Large intestine (tissue), 3 donors: ENCODE data around the gene CNTN3. TPM values are rescaled to one million over a fixed set of nuclear protein-coding genes. Genes with fewer than 3 reads are reported as not detected.
A peak's percentile ranks its signal among the peaks of the same experiment; 100 is the strongest.

Source experiments
- DNase-seq, 2 donors: peaks; one replicate each; pipeline versions ENCODE4 v3.0.0 to v3.0.0-alpha.2; 2013
- H3K27ac ChIP-seq: one replicate; pipeline ENCODE4 v1.5.1; 2013; ENCODE audit warnings: low read length
- H3K27me3 ChIP-seq: 2 replicates; pipeline ENCODE4 v1.6.1; 2013; ENCODE audit warnings: low read length; ENCODE audit not compliant: control insufficient read depth, insufficient read depth
- H3K36me3 ChIP-seq: 2 replicates; pipeline ENCODE4 v1.6.1; 2013; ENCODE audit warnings: low read length; ENCODE audit not compliant: control insufficient read depth, insufficient read depth
- H3K4me1 ChIP-seq: one replicate; pipeline ENCODE4 v1.6.1; 2013; ENCODE audit warnings: low read length; ENCODE audit not compliant: control insufficient read depth, insufficient read depth
- H3K4me3 ChIP-seq: one replicate; pipeline ENCODE4 v1.5.1; 2013; ENCODE audit warnings: low read length
- H3K9me3 ChIP-seq: one replicate; pipeline ENCODE4 v1.6.1; 2013; ENCODE audit warnings: mild to moderate bottlenecking, low read depth, low read length, moderate library complexity; ENCODE audit not compliant: control insufficient read depth
- whole genome bisulfite sequencing: methylation state at CpG from one replicate; pipeline ENCODE4 v1.1.5; 2013; ENCODE audit warnings: low lambda C conversion rate; ENCODE audit not compliant: insufficient coverage; 5-methylcytosine and 5-hydroxymethylcytosine counted together
- polyA plus RNA-seq: library from polyadenylated mRNA; unstranded; fragments of 120-200 nt; gene quantifications from one replicate; pipeline ENCODE4 v1.2.1, GENCODE V29; 2013

Gene CNTN3
- polyA plus RNA-seq, 1 donor: 4.7 TPM

DNA sequence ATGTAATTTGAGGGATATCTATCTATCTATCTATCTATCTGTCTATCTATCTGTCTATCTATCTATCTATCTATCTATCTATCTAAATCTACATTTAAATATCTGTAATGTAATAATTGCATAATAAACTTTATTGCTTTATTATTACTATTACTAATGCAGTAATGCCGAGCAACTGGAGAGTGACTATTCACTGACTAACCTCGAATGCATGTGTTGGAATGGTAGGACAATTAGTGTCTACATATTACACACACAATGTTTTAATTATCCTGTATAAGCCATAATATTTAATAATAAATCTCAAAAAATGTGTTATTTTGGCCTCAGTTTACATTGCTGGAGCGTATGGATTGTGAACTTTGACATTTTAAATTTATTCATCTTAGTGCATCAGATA is 25.2 kb upstream of the CNTN3 start:
- no peaks in the 10 kb centered on the region for H3K27me3 ChIP-seq
- WGBS: 86% methylated on average over 3 of the region's 3 CpGs
- H3K36me3 ChIP-seq: no peaks in the 10 kb centered on the region
- no peak for DNase-seq
- no peak overlapping the region for H3K27ac ChIP-seq
- H3K4me1 ChIP-seq: no peaks in the 10 kb centered on the region
- H3K9me3 ChIP-seq: no peaks in the 10 kb centered on the region
- no peak overlapping the region for H3K4me3 ChIP-seq

DNA sequence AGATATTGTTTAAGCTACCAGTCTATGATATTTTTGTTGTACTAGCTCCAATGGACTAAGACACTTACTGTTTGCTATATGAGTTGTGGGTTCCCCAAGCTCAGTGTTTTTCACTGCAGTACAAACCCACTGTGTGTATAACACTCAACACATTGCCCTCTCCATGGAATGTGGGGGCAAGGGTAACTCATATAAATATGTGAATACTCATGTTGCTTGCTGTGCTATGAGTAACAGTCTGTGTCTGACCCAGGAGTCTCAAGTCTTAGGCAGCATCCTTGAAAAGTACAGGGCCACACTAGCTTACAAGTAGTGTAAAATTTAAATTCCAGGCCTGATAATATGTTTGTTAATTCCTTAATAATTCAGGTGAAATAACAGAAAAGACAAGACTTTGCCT is 22.5 kb upstream of the CNTN3 start:
- Histone ChIP-seq H3K27ac (no peak overlapping the region), H3K36me3 (no peaks in the 10 kb centered on the region), H3K9me3 (no peaks in the 10 kb centered on the region), H3K27me3 (no peaks in the 10 kb centered on the region), H3K4me1 (no peaks in the 10 kb centered on the region), H3K4me3 (no peak overlapping the region)
- DNase-seq: no peak

DNA sequence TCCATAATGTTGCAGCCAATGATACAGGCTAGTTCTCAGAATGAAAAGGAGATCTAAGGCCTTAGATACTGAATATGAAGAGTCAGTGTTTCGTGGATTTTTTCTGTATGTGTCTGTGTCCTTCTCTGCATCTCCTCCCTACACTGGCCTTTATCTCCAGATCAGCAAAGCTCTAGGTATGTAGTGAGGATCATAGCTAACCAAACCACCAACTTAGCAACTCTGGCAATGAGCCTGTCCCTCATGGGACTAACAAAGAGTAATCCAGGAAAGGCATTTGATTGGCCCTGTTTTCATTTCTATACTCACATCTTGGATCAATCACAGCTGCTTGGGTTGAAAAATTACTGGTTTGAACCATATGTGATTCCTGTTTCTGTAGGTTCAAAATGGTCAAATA is 18.6 kb upstream of the CNTN3 start:
- Histone ChIP-seq H3K27ac (no peak overlapping the region), H3K36me3 (no peaks in the 10 kb centered on the region), H3K27me3 (no peaks in the 10 kb centered on the region), H3K4me1 (no peaks in the 10 kb centered on the region), H3K4me3 (no peak overlapping the region), H3K9me3 (no peaks in the 10 kb centered on the region)
- no peak for DNase-seq
- WGBS: no CpG with 5 or more reads among the region's 1 CpG

DNA sequence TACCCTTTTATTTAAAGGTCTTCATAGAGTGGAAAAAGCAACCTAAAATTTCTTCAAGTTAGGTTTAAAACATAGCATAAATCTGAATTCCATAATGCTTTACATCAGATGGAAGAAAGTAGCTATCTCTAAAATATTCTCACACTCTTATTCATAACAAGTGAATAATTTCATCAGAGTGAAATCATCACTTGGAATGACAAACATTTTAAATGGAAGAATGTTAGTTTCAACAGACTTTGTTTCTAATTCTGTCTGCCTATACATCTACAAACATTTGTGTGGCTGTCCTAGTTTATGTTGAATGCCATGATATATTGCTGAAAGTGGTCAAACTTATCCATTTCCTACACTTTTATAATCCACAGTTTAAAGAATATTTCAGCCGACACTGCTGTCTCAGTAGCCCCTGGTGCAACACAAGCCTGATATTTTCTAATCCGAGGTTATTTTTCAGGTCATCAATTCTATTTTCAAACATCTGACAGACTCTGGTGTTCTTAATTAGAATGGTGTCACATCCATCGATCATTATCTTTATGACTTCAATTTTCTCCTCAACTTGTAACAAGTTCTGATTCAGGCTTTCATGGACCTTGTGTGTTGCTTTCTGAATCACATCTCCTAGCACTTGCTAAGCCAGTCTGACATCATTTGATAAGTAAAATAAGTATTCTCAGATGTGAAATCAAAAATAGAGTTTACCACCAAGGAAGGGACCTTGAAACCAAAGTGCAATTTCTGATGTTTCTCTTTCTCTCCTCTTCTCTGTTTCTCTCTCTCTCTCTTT is 17.1 kb upstream of the CNTN3 start:
- Histone ChIP-seq H3K36me3 (no peaks in the 10 kb centered on the region), H3K27me3 (no peaks in the 10 kb centered on the region), H3K9me3 (no peaks in the 10 kb centered on the region), H3K4me1 (no peaks in the 10 kb centered on the region), H3K27ac (no peak overlapping the region), H3K4me3 (no peak overlapping the region)
- 75% methylated on average over 2 of the region's 3 CpGs for WGBS
- no peak for DNase-seq

DNA sequence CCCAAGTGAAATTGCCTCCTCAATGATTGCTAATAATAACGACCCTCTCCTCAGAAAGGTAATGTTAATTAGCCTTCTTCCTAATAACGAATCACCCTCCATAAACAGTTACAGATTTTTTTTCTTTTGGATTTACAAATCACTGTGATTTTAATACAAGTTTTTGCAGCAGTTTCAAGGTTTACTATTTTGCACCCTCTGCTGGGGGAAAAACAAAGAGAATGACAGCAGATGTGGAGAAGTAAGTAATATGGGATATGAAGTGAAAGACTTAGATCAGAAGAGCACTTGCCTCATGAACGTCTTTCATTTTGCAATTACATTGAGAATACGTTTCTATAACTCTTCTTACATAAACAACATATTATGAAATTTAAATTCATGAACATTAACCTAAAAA is 16.1 kb upstream of the CNTN3 start:
- H3K4me1 ChIP-seq: no peaks in the 10 kb centered on the region
- H3K9me3 ChIP-seq: no peaks in the 10 kb centered on the region
- 90% methylated on average over 3 of the region's 4 CpGs for WGBS
- no peaks in the 10 kb centered on the region for H3K27me3 ChIP-seq
- no peak overlapping the region for H3K27ac ChIP-seq
- no peak for DNase-seq
- no peak overlapping the region for H3K4me3 ChIP-seq
- no peaks in the 10 kb centered on the region for H3K36me3 ChIP-seq

DNA sequence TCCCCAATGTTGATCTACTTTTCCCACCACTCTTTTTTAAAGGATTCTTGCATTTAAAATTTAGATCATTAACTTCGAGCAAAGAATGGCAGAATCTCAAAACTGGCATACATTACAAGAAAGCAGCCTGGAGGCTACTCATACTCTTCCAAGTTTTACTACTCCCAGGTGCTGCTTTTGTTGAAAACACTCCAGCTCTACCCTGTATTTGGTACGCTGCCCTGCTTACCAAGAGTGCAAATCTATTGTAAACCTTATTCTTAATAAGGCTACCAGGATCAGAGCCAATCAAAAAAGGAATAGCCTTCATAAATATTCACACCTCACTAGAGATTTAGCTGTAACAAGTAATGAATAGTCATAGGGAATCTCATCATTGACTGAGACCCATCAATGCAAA is 11.6 kb upstream of the CNTN3 start:
- Histone ChIP-seq H3K27me3 (no peaks in the 10 kb centered on the region), H3K4me3 (no peak overlapping the region), H3K4me1 (no peaks in the 10 kb centered on the region), H3K9me3 (no peaks in the 10 kb centered on the region), H3K36me3 (no peaks in the 10 kb centered on the region), H3K27ac (no peak overlapping the region)
- 80% methylated on average over 1 of the region's 2 CpGs for WGBS
- DNase-seq: no peak

DNA sequence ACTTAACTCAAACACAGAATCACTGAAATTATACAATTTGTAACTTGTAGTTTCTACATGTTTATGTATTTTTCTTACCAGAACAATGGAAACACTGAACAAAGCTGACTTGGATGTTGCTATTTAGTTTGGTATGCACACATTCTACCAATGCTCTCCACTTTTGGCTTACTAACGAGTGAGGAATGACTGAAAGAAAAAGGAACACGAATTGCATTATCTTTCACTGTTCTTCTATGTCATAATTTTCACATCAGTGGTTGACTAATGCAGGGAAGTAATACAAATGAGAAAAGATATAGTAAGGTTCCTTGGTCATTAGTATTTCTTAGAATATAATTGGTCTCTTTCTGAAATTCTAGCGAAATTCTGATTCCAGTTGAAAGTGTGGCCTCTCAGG is 9.8 kb upstream of the CNTN3 start:
- H3K36me3 ChIP-seq: no peaks in the 10 kb centered on the region
- H3K4me3 ChIP-seq: no peak overlapping the region
- no CpG with 5 or more reads among the region's 3 CpGs for WGBS
- H3K27ac ChIP-seq: no peak overlapping the region
- no peak for DNase-seq
- no peaks in the 10 kb centered on the region for H3K27me3 ChIP-seq
- H3K9me3 ChIP-seq: no peaks in the 10 kb centered on the region
- no peaks in the 10 kb centered on the region for H3K4me1 ChIP-seq

DNA sequence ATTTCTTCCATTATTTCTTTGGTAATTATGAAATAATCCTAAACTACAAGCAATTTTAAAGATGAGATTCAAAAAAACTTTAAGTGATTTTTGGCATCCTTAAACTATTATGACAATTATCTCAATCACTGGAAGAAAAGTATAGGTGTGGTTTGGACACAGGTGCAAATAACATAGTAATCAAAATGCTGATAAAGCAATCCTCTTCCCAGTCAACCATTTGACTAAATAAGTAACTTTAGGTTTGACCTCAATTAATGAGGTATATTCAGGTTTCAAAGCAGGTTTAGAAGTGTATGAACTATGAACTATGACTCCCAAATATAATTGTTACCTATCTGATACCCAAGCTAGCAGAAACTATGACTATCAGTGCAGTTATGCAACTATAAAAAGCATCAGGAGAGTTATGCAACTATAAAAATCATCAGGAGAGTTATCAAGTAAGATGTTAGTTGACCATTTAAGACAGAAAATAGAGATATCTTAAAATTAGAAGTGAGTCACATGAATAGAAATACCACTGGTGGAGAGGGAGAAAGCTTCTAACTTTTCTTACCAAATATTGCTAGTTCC is 8.9 kb upstream of the CNTN3 start:
- H3K9me3 ChIP-seq: no peaks in the 10 kb centered on the region
- no peak overlapping the region for H3K27ac ChIP-seq
- no peaks in the 10 kb centered on the region for H3K27me3 ChIP-seq
- no peak overlapping the region for H3K4me3 ChIP-seq
- H3K36me3 ChIP-seq: no peaks in the 10 kb centered on the region
- DNase-seq: no peak
- H3K4me1 ChIP-seq: no peaks in the 10 kb centered on the region

DNA sequence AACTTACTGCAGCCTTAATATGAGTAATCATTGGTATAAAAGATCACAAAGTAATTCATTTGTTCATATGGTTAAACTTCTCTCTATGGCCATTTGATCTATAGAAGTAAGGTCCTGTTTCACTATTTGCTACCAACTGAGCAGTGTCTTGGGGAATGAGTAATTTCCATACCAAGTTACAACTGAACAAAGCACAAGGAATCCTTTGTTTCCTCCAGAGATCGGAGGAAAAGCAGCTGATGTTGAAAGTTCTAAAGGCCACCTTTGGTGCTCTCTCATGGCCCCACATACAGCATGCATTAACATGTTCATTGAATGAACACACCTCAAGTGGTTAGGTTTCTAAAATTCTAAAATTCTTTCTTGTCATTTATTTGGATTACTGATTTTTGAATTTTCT is 7.1 kb upstream of the CNTN3 start:
- no peak overlapping the region for H3K4me3 ChIP-seq
- no peaks in the 10 kb centered on the region for H3K4me1 ChIP-seq
- no peaks in the 10 kb centered on the region for H3K9me3 ChIP-seq
- peak in 1 of 2 donors; percentile 24 for DNase-seq
- H3K36me3 ChIP-seq: no peaks in the 10 kb centered on the region
- 0% methylated on average over 1 of the region's 1 CpG for WGBS
- no peaks in the 10 kb centered on the region for H3K27me3 ChIP-seq
- no peak overlapping the region for H3K27ac ChIP-seq

DNA sequence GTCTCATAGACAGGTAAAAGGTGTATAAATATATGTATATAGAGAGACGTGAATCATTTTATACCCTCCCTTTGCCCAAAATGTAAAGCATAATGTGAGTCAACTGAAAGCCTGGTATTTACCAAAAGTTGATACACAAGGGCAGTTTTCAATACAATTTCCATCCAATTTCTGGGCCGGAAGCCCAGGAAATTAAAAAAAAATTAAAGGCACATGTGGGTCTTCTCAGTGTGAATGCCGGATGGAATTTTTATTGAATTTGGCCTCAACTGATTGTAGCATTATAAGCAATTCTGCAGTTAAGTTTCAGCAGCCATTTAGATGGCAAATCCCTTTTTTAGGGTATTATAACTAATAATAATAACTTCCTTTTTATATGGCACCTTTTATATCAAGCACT is 3.3 kb upstream of the CNTN3 start:
- H3K27ac ChIP-seq: no peak overlapping the region
- H3K9me3 ChIP-seq: no peaks in the 10 kb centered on the region
- H3K4me1 ChIP-seq: no peaks in the 10 kb centered on the region
- DNase-seq: no peak
- WGBS: 100% methylated on average over 1 of the region's 3 CpGs
- H3K4me3 ChIP-seq: no peak overlapping the region
- H3K36me3 ChIP-seq: no peaks in the 10 kb centered on the region
- peaks cover 30% of the 10 kb centered on the region for H3K27me3 ChIP-seq

DNA sequence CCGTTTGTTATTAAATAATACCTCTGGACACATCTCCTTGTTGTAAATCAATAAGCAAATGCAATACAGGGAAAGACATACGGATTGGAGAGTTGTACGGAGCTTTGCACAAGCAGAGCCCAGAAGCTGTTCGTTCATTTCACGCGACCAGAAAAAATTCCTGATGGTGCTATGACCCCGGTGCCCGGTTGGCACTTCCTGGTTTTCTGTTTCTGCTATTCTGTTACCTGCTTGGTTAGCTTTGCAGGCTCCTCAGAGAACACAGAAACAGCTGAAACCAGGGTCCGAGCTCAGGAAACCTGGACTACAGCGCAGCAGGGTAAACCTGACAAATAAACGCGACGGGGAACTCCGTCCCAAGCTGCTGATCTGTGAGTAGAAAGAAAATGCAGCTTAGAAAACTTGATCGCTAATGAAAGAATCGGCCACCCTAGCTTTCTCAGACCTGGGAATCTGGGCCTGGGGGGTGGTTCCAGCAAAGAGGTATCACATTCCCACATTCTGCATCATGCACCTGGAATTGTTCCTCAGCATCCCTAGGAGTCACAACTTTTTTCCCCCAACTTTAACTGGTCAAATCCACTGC is 845 bp downstream of the CNTN3 start:
- no peak overlapping the region for H3K27ac ChIP-seq
- WGBS: no CpG with 5 or more reads among the region's 16 CpGs
- no peaks in the 10 kb centered on the region for H3K9me3 ChIP-seq
- DNase-seq: peak in 1 of 2 donors; percentile 13
- peaks cover 37% of the 10 kb centered on the region for H3K27me3 ChIP-seq
- H3K36me3 ChIP-seq: no peaks in the 10 kb centered on the region
- peak overlapping the region; percentile 37 for H3K4me3 ChIP-seq
- no peaks in the 10 kb centered on the region for H3K4me1 ChIP-seq
